H9 (cell line): Measurements from ENCODE around the gene TRIO. TPM values are rescaled to one million over a fixed set of nuclear protein-coding genes. Genes with fewer than 3 reads are reported as not detected.

Experiments used
- DNase-seq: peaks from one replicate; pipeline ENCODE4 v3.0.0-alpha.2; 2017
- H2AFZ ChIP-seq: one replicate; pipeline ENCODE4 v1.6.1; 2013; ENCODE audit warnings: mild to moderate bottlenecking, low read length, control low read depth, moderate library complexity
- H2AK5ac ChIP-seq: 2 replicates; pipeline ENCODE4 v1.6.1; 2013; ENCODE audit warnings: low read length, control low read depth, mixed read lengths; ENCODE audit not compliant: insufficient read length
- H2BK120ac ChIP-seq: one replicate; pipeline ENCODE4 v1.6.1; 2013; ENCODE audit warnings: low read depth, mild to moderate bottlenecking, low read length, control low read depth, inconsistent platforms; ENCODE audit not compliant: poor library complexity, severe bottlenecking
- H2BK12ac ChIP-seq: 2 replicates; pipeline ENCODE4 v1.6.1; 2013; ENCODE audit warnings: low read length, control low read depth, mixed read lengths, low read depth; ENCODE audit not compliant: insufficient read length
- H2BK15ac ChIP-seq: 2 replicates; pipeline ENCODE4 v1.6.1; 2013; ENCODE audit warnings: low read depth, low read length, control low read depth
- H2BK20ac ChIP-seq: one replicate; pipeline ENCODE4 v1.6.1; 2013; ENCODE audit warnings: low read depth, mild to moderate bottlenecking, low read length, control low read depth, inconsistent platforms; ENCODE audit not compliant: poor library complexity, severe bottlenecking
- H2BK5ac ChIP-seq: 2 replicates; pipeline ENCODE4 v1.6.1; 2013; ENCODE audit warnings: low read length, control low read depth, mixed read lengths; ENCODE audit not compliant: insufficient read length
- H3K14ac ChIP-seq: 2 replicates; pipeline ENCODE4 v1.6.1; 2013; ENCODE audit warnings: low read length, control low read depth; ENCODE audit not compliant: insufficient read depth
- H3K18ac ChIP-seq: 2 replicates; pipeline ENCODE4 v1.6.1; 2013; ENCODE audit warnings: low read depth, mild to moderate bottlenecking, mixed read lengths, low read length, control low read depth; ENCODE audit not compliant: insufficient read length
- H3K23ac ChIP-seq: 2 replicates; pipeline ENCODE4 v1.6.1; 2013; ENCODE audit warnings: low read length, control low read depth, mixed read lengths, low read depth; ENCODE audit not compliant: insufficient read length
- H3K23me2 ChIP-seq: 2 replicates; pipeline ENCODE4 v1.6.1; 2013; ENCODE audit warnings: low read depth, mild to moderate bottlenecking, mixed read lengths, low read length, control low read depth; ENCODE audit not compliant: insufficient read length, poor library complexity, severe bottlenecking
- H3K27ac ChIP-seq: 2 replicates; pipeline ENCODE4 v1.5.1; 2013; ENCODE audit warnings: low read length, control low read depth, mixed read lengths, low read depth; ENCODE audit not compliant: insufficient read length
- H3K27me3 ChIP-seq: 2 replicates; pipeline ENCODE4 v1.6.1; 2013; ENCODE audit warnings: low read length, control low read depth, inconsistent platforms; ENCODE audit not compliant: insufficient read depth
- H3K4ac ChIP-seq: 2 replicates; pipeline ENCODE4 v1.6.1; 2013; ENCODE audit warnings: low read depth, mild to moderate bottlenecking, control low read depth, inconsistent platforms, low read length, moderate library complexity
- H3K4me1 ChIP-seq: 2 replicates; pipeline ENCODE4 v1.6.1; 2013; ENCODE audit warnings: low read length, control low read depth, inconsistent platforms; ENCODE audit not compliant: insufficient read depth
- H3K4me2 ChIP-seq: 2 replicates; pipeline ENCODE4 v1.6.1; 2013; ENCODE audit warnings: low read length, control low read depth, mixed read lengths; ENCODE audit not compliant: insufficient read length, insufficient read depth
- H3K56ac ChIP-seq: 2 replicates; pipeline ENCODE4 v1.6.1; 2013; ENCODE audit warnings: low read depth, mild to moderate bottlenecking, mixed read lengths, low read length, control low read depth; ENCODE audit not compliant: insufficient read length
- H3K79me1 ChIP-seq: 2 replicates; pipeline ENCODE4 v1.6.1; 2013; ENCODE audit warnings: low read depth, mild to moderate bottlenecking, moderate library complexity, low read length, control low read depth, inconsistent platforms; ENCODE audit not compliant: insufficient read depth, poor library complexity, severe bottlenecking
- H3K79me2 ChIP-seq: 2 replicates; pipeline ENCODE4 v1.6.1; 2013; ENCODE audit warnings: low read length, control low read depth, inconsistent platforms; ENCODE audit not compliant: insufficient read depth
- H3K9ac ChIP-seq: 2 replicates; pipeline ENCODE4 v1.6.1; 2013; ENCODE audit warnings: low read length, control low read depth, mixed read lengths; ENCODE audit not compliant: insufficient read length; ENCODE audit errors: extremely low read depth
- H3K9me3 ChIP-seq: one replicate; pipeline ENCODE4 v1.6.1; 2013; ENCODE audit warnings: low read depth, low read length, inconsistent platforms; ENCODE audit not compliant: control insufficient read depth
- H3T11ph ChIP-seq: one replicate; pipeline ENCODE4 v1.6.1; 2013; ENCODE audit warnings: mild to moderate bottlenecking, low read length, control low read depth, inconsistent platforms
- H4K20me1 ChIP-seq: one replicate; pipeline ENCODE4 v1.6.1; 2013; ENCODE audit not compliant: control insufficient read depth, insufficient read length, insufficient read depth
- H4K5ac ChIP-seq: 2 replicates; pipeline ENCODE4 v1.6.1; 2013; ENCODE audit warnings: low read depth, mild to moderate bottlenecking, mixed read lengths, low read length, control low read depth; ENCODE audit not compliant: insufficient read length
- H4K8ac ChIP-seq: replicated peaks from 2 replicates; pipeline ENCODE4 v1.6.1; 2013; ENCODE audit warnings: low read length, control low read depth, mixed read lengths, low read depth; ENCODE audit not compliant: insufficient read length
- H4K91ac ChIP-seq: 2 replicates; pipeline ENCODE4 v1.6.1; 2013; ENCODE audit warnings: low read depth, mild to moderate bottlenecking, moderate library complexity, mixed read lengths, low read length, control low read depth; ENCODE audit not compliant: insufficient read length
- H3K27ac Mint-ChIP-seq, 3 experiments: 2 replicates in 2 of 3; 3 replicates in 1 of 3; pipeline ENCODE4 v1.8.0; 2020 to 2021; ENCODE audit warnings: mixed read lengths in 3 of 3, mild to moderate bottlenecking in 1 of 3, moderate library complexity in 1 of 3
- H3K27me3 Mint-ChIP-seq: 2 replicates; pipeline ENCODE4 v1.8.0; 2021; ENCODE audit warnings: low read depth, mild to moderate bottlenecking, moderate library complexity, mixed read lengths
- H3K36me3 Mint-ChIP-seq, 3 experiments: 2 replicates in 2 of 3; 3 replicates in 1 of 3; pipeline ENCODE4 v1.8.0; 2020 to 2021; ENCODE audit warnings: low read depth in 3 of 3, mixed read lengths in 3 of 3; ENCODE audit not compliant: insufficient read depth in 1 of 3
- H3K4me1 Mint-ChIP-seq, 2 experiments: 2 replicates each; pipeline ENCODE4 v1.8.0; 2020; ENCODE audit warnings: mixed read lengths in 2 of 2
- H3K4me3 Mint-ChIP-seq, 2 experiments: 2 replicates in 1 of 2; 3 replicates in 1 of 2; pipeline ENCODE4 v1.8.0; 2020 to 2021; ENCODE audit warnings: mild to moderate bottlenecking in 2 of 2, mixed read lengths in 2 of 2, moderate library complexity in 1 of 2
- H3K9me3 Mint-ChIP-seq, 2 experiments: 2 replicates in 1 of 2; 3 replicates in 1 of 2; pipeline ENCODE4 v1.8.0; 2020; ENCODE audit warnings: mild to moderate bottlenecking in 2 of 2, mixed read lengths in 2 of 2, moderate library complexity in 1 of 2
- CTCF ChIP-seq: fragments of 200-600 bp; sonication (generic); conservative IDR thresholded peaks from 3 replicates; pipeline ENCODE4 v1.8.0; 2021; ENCODE audit warnings: antibody characterized with exemption, mild to moderate bottlenecking
- WGBS: extraction: QIAGEN DNeasy Blood & Tissue Kit; methylation state at CpG from one replicate; pipeline ENCODE4 v1.1.7; 2013; ENCODE audit warnings: missing lambda C conversion rate, low lambda C conversion rate, mixed read lengths; ENCODE audit not compliant: insufficient read length; ENCODE audit errors: extremely low coverage; 5-methylcytosine and 5-hydroxymethylcytosine counted together
- total RNA-seq: library from RNA; stranded (reverse); gene quantifications from 2 replicates; pipeline ENCODE4 v1.2.1, GENCODE V29; 2021

Gene TRIO
- total RNA-seq, 1 experiment from 2014 or later, result 87.8 TPM

GRCh38 chr5:14148483-14148882 is 5.3 kb downstream of the TRIO start:
- Mint-ChIP-seq H3K9me3 (peaks cover 0 to 2% of the 10 kb centered on the region in 2 experiments; a peak in 2 of 5 replicates), H3K4me1 (peaks cover 65 to 67% of the 10 kb centered on the region in 2 experiments), H3K27me3 (peaks cover 9% of the 10 kb centered on the region), H3K4me3 (no peak overlapping the region), H3K36me3 (peaks cover 0 to 3% (median 0%) of the 10 kb centered on the region in 3 experiments; a peak in 2 of 7 replicates), H3K27ac (peak overlapping the region in 2 of 3 experiments; percentile 36 to 59; a peak in 2 of 7 replicates)
- H3K23ac ChIP-seq, result no peak overlapping the region
- no peak overlapping the region for H3K18ac ChIP-seq
- H2AFZ ChIP-seq, result no peak overlapping the region
- H4K5ac ChIP-seq, result no peak overlapping the region
- H3K23me2 ChIP-seq, result peaks cover 14% of the 10 kb centered on the region
- no peak overlapping the region for H3K9ac ChIP-seq
- no peak overlapping the region for H3K27ac ChIP-seq
- no peak overlapping the region for H3K4me2 ChIP-seq
- peaks cover 23% of the 10 kb centered on the region for H3K4me1 ChIP-seq
- H2BK20ac ChIP-seq, result no peak overlapping the region
- no peak overlapping the region for H2BK5ac ChIP-seq
- H3K14ac ChIP-seq, result peak overlapping the region; percentile 41; the same call in 1 of the 2 replicates
- no peaks in the 10 kb centered on the region for H3K9me3 ChIP-seq
- H3K79me1 ChIP-seq, result peaks cover 13% of the 10 kb centered on the region
- no peaks in the 10 kb centered on the region for H3K27me3 ChIP-seq
- no peaks in the 10 kb centered on the region for H4K20me1 ChIP-seq
- H2BK12ac ChIP-seq, result no peak overlapping the region
- DNase-seq, result no peak
- no peak overlapping the region for H2BK120ac ChIP-seq
- no peak overlapping the region for H4K8ac ChIP-seq
- no peak overlapping the region for H3T11ph ChIP-seq
- H3K56ac ChIP-seq, result no peak overlapping the region
- H3K79me2 ChIP-seq, result peaks cover 57% of the 10 kb centered on the region
- H3K4ac ChIP-seq, result no peak overlapping the region
- no peak for TF ChIP-seq CTCF
- no CpG with 5 or more reads among the region's 5 CpGs for WGBS
- no peak overlapping the region for H2AK5ac ChIP-seq
- no peak overlapping the region for H2BK15ac ChIP-seq
- H4K91ac ChIP-seq, result no peak overlapping the region
